ENCODE results near the gene MPC1.

The MPC1 gene

GRCh38 chr6:166420351-166420750 is 37.6 kb upstream of the MPC1 start:
- H3K4me3 ChIP-seq (ENCODE audit: low read depth, low read length): no peak overlapping the region
- no peak for TF ChIP-seq CTCF (IDR thresholded peaks at IDR 0.05; ENCODE audit: low read depth, low read length)

GRCh38 chr6:166419717-166420116 is 37.0 kb upstream of the MPC1 start:
- H3K4me3 ChIP-seq (ENCODE audit: low read depth, low read length): no peak overlapping the region
- no peak for TF ChIP-seq CTCF (IDR thresholded peaks at IDR 0.05; ENCODE audit: low read depth, low read length)

GRCh38 chr6:166419286-166419685 is 36.5 kb upstream of the MPC1 start:
- no peak overlapping the region for H3K4me3 ChIP-seq (ENCODE audit: low read depth, low read length)
- no peak for TF ChIP-seq CTCF (IDR thresholded peaks at IDR 0.05; ENCODE audit: low read depth, low read length)

GRCh38 chr6:166418691-166419143 is 36.0 kb upstream of the MPC1 start:
- TF ChIP-seq CTCF (IDR thresholded peaks at IDR 0.05; ENCODE audit: low read depth, low read length): no peak
- H3K4me3 ChIP-seq (ENCODE audit: low read depth, low read length): no peak overlapping the region

- no peak for TF ChIP-seq CTCF (IDR thresholded peaks at IDR 0.05; ENCODE audit: low read depth, low read length)
These were observed 34.5 kb upstream of the MPC1 start for GRCh38 chr6:166417285-166417691.

GRCh38 chr6:166415833-166416347 is 33.1 kb upstream of the MPC1 start:
- TF ChIP-seq CTCF (IDR thresholded peaks at IDR 0.05; ENCODE audit: low read depth, low read length): no peak
- H3K4me3 ChIP-seq (ENCODE audit: low read depth, low read length): no peak overlapping the region

More at GRCh38 chr6:166417285-166417691, 34.5 kb upstream of the MPC1 start:
- no peak overlapping the region for H3K4me3 ChIP-seq (ENCODE audit: low read depth, low read length)

GRCh38 chr6:166415306-166415705 is 32.6 kb upstream of the MPC1 start:
- TF ChIP-seq CTCF (IDR thresholded peaks at IDR 0.05; ENCODE audit: low read depth, low read length): no peak
- no peak overlapping the region for H3K4me3 ChIP-seq (ENCODE audit: low read depth, low read length)

All from WI38 (cell line).